ENCODE data around the gene HTR3E. TPM values are rescaled to one million over a fixed set of nuclear protein-coding genes. Genes with fewer than 3 reads are reported as not detected.
"Not testable (repeated sequence)": the region's sequence is repeated elsewhere in the genome, so short reads cannot be mapped to it uniquely, and the experiment has no call there.

Gene HTR3E
- total RNA-seq, 6 donors from 2014 or later, result not detected

DNA sequence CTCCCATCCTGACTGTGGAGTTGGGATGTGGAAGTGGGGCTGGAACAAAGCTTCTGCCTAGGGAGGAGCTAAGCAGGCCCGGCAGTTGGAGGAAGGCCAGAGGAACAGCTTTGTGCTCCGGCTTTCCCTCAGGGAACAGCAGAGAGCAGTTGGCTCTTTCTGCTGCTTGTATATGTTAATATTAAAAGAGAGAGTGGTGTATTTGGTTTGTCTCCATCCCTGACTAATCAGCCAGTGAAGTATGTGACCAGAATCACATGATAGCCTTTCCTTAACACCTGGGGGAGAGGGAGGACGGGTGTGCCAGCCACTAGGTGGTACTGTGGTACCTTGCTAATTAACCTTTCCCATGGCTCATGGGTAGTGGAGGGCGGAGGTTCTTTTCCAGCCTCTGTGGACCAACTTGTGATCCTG is 48.3 kb downstream of the HTR3E start:
- Histone ChIP-seq H3K4me3 (no peak overlapping the region), H3K9me3 (no peaks in the 10 kb centered on the region), H3K27ac (no peak overlapping the region), H3K27me3 (no peaks in the 10 kb centered on the region), H3K4me1 (no peaks in the 10 kb centered on the region), H3K36me3 (peaks cover 28 to 67% (median 61%) of the 10 kb centered on the region in 4 donors)
- DNase-seq, result peak in 1 of 2 donors; percentile 64
- ATAC-seq (ENCODE audit: low FRiP score in 2 of 2), result peak; percentile 51 to 81
- 47 to 55% methylated on average over 3 to 4 of the region's 4 CpGs for WGBS, 2 donors
- TF ChIP-seq EP300 (IDR thresholded peaks at IDR 0.05) (no peak), POLR2A (IDR thresholded peaks at IDR 0.05) (no peak), POLR2AphosphoS5 (IDR thresholded peaks at IDR 0.05) (no peak)
- TF ChIP-seq, protein P1, sequence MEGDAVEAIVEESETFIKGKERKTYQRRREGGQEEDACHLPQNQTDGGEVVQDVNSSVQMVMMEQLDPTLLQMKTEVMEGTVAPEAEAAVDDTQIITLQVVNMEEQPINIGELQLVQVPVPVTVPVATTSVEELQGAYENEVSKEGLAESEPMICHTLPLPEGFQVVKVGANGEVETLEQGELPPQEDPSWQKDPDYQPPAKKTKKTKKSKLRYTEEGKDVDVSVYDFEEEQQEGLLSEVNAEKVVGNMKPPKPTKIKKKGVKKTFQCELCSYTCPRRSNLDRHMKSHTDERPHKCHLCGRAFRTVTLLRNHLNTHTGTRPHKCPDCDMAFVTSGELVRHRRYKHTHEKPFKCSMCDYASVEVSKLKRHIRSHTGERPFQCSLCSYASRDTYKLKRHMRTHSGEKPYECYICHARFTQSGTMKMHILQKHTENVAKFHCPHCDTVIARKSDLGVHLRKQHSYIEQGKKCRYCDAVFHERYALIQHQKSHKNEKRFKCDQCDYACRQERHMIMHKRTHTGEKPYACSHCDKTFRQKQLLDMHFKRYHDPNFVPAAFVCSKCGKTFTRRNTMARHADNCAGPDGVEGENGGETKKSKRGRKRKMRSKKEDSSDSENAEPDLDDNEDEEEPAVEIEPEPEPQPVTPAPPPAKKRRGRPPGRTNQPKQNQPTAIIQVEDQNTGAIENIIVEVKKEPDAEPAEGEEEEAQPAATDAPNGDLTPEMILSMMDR (IDR thresholded peaks at IDR 0.05), result peak in 3 of 6 experiments; percentile 39 to 54 (median 49)

DNA sequence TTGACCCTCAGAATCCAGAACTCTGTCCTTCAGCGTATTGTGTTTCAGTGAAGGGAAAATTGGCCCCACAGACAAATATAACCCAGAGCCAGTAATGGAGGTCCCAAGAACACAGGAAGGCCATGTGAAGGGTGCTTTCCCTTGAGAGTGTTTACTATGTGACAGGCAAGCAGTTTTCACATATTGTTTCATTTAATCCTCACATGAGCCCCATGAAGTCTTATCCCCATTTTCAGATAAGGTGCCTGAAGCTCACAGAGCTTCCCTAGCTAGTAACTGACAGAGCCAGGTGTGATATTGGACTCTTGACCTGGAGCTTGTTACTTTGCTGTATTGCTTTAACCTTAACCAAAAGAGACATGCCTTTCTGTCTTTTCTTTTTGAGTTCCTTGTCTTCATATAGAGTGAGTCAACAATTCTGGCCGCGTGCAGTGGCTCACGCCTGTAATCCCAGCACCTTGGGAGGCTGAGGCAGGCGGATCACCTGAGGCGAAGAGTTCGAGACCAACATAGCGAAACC is 48.9 kb downstream of the HTR3E start:
- H3K27ac ChIP-seq, result no peak overlapping the region
- H3K27me3 ChIP-seq, result no peaks in the 10 kb centered on the region
- H3K4me3 ChIP-seq, result no peak overlapping the region
- ATAC-seq (ENCODE audit: low FRiP score in 2 of 2) (no peak), DNase-seq (no peak)
- peaks cover 23 to 60% (median 54%) of the 10 kb centered on the region in 4 donors for H3K36me3 ChIP-seq
- H3K4me1 ChIP-seq, result no peaks in the 10 kb centered on the region
- TF ChIP-seq, protein P1 (IDR thresholded peaks at IDR 0.05), result no peak
- TF ChIP-seq EP300 (IDR thresholded peaks at IDR 0.05) (no peak), POLR2A (IDR thresholded peaks at IDR 0.05) (no peak), POLR2AphosphoS5 (IDR thresholded peaks at IDR 0.05) (no peak)
- 89 to 98% methylated on average over 8 of the region's 8 CpGs for whole genome bisulfite sequencing, 2 donors
- no peaks in the 10 kb centered on the region for H3K9me3 ChIP-seq

DNA sequence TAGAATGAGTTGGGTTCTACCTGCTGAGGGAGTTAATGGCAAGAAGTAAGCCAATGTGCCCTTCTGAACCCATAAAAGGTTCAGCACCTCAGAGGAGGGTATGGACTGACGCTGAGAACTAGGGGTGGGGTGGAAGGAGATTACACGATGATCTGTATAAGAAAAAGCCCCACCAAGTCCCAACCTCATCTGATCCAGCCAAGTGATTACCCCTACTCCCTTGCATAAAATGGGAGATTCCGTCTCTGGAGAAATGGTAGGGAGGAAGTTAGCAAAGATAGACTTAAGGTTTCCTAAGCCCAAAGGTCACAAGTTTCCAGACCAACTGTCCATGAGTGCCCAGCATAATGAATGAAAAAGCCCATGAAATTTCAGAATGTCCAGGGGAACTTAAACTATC is 51.2 kb downstream of the HTR3E start:
- Histone ChIP-seq H3K4me1 (no peaks in the 10 kb centered on the region), H3K27ac (no peak overlapping the region), H3K4me3 (no peak overlapping the region), H3K9me3 (no peaks in the 10 kb centered on the region), H3K36me3 (peaks cover 5 to 37% (median 32%) of the 10 kb centered on the region in 4 donors), H3K27me3 (no peaks in the 10 kb centered on the region)
- ATAC-seq (ENCODE audit: low FRiP score in 2 of 2) (no peak), DNase-seq (no peak)
- 73 to 82% methylated on average over 3 of the region's 3 CpGs for WGBS, 2 donors
- TF ChIP-seq, protein P1 (IDR thresholded peaks at IDR 0.05), result no peak
- TF ChIP-seq EP300 (IDR thresholded peaks at IDR 0.05) (no peak), POLR2A (IDR thresholded peaks at IDR 0.05) (no peak), POLR2AphosphoS5 (IDR thresholded peaks at IDR 0.05) (no peak)

DNA sequence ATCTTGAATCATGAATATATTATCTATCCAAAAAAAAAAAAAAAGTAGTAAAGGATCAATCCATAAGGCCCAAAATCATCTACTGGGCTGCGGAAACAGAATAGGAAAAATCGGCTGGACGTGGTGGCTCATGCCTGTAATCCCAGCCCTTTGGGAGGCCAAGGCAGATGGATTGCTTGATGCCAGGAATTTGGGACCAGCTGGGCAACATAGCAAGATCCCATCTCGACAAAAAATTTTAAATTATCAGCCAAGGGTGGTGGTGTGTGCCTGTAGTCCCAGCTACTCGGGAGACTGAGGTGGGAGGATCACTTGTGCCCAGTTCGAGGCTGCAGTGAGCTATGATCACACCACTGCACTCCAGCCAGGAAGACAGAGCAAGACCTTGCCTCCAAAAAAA is 52.3 kb downstream of the HTR3E start:
- ATAC-seq (ENCODE audit: low FRiP score in 2 of 2), result no peak
- H3K9me3 ChIP-seq, result no peaks in the 10 kb centered on the region
- H3K27ac ChIP-seq, result no peak overlapping the region
- no peaks in the 10 kb centered on the region for H3K27me3 ChIP-seq
- WGBS, 2 donors, result 94 to 98% methylated on average over 6 of the region's 6 CpGs
- peaks cover 0 to 27% (median 22%) of the 10 kb centered on the region in 4 donors for H3K36me3 ChIP-seq
- no peak overlapping the region for H3K4me3 ChIP-seq
- peaks cover 0 to 5% (median 2%) of the 10 kb centered on the region in 4 donors for H3K4me1 ChIP-seq
- TF ChIP-seq, protein P1 (IDR thresholded peaks at IDR 0.05), result no peak
- TF ChIP-seq POLR2AphosphoS5 (IDR thresholded peaks at IDR 0.05) (no peak), POLR2A (IDR thresholded peaks at IDR 0.05) (no peak), EP300 (IDR thresholded peaks at IDR 0.05) (no peak)
- DNase-seq, result no peak

DNA sequence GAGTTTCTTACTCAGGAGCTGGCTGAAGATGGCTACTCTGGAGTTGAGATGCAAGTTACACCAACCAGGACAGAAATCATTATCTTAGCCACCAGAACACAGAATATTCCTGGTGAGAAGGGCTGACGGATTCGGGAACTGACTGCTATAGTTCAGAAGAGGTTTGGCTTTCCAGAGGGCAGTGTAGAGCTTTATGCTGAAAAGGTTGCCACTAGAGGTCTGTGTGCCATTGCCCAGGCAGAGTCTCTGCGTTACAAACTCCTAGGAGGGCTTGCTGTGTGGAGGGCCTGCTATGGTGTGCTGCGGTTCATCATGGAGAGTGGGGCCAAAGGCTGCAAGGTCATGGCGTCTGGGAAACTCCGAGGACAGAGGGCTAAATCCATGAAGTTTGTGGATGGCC is 52.9 kb downstream of the HTR3E start:
- ATAC-seq (ENCODE audit: low FRiP score in 2 of 2); H3K4me3 ChIP-seq; H3K9me3 ChIP-seq; H3K27ac ChIP-seq; DNase-seq; H3K27me3 ChIP-seq: not testable (repeated sequence)
- H3K36me3 ChIP-seq, result peaks cover 0 to 20% (median 15%) of the 10 kb centered on the region in 4 donors
- peaks cover 3 to 10% (median 5%) of the 10 kb centered on the region in 4 donors for H3K4me1 ChIP-seq
- WGBS, 2 donors, result 76 to 88% methylated on average over 6 of the region's 6 CpGs
